LNCaP clone FGC (cell line): ENCODE results near the gene SLC7A5.

Experiments used
- DNase-seq: peaks from one replicate; pipeline ENCODE4 v3.0.0-alpha.2; 2011; ENCODE audit warnings: low read depth
- H3K4me3 ChIP-seq: 2 replicates; pipeline ENCODE4 v1.5.1; 2011; ENCODE audit warnings: mild to moderate bottlenecking, low read depth, low read length, control low read depth
- TF ChIP-seq, protein P1 (sequence below): IDR thresholded peaks from 2 replicates; pipeline ENCODE4 v1.5.1; 2012; ENCODE audit warnings: mild to moderate bottlenecking; ENCODE audit not compliant: control insufficient read depth, insufficient read depth; ENCODE audit errors: extremely low read depth

Gene SLC7A5

DNA sequence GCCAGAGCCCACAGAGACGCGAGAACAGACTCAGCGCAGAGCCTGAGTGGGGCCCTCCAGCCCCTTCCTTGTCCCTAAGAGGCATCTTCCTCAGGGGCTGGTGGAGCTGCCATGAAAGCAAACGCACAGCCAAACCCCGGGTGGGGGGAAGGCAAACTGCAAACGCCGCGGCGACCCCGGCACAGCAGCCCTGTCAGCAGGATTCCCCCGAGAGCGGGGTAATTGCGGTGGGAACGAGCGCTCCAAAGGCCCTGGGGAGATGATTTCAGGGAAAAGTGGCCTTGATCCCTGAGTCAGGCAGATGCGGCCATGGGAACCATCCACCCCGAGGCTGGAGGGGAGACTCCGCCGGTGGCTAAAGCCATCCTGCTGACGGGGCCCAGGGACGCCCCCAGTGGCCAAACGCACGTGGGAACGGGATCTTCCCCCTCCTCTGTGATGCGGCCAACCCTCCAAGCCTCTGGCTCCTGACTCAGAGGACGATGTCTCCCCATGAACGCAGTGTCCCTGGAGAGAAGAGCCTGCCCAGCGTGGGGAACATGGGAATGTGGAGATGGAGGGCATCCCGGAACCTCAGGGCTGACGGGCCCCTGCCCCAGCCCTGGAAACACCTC is 25.1 kb downstream of the SLC7A5 start:
- H3K4me3 ChIP-seq = no peak overlapping the region
- TF ChIP-seq, protein P1, sequence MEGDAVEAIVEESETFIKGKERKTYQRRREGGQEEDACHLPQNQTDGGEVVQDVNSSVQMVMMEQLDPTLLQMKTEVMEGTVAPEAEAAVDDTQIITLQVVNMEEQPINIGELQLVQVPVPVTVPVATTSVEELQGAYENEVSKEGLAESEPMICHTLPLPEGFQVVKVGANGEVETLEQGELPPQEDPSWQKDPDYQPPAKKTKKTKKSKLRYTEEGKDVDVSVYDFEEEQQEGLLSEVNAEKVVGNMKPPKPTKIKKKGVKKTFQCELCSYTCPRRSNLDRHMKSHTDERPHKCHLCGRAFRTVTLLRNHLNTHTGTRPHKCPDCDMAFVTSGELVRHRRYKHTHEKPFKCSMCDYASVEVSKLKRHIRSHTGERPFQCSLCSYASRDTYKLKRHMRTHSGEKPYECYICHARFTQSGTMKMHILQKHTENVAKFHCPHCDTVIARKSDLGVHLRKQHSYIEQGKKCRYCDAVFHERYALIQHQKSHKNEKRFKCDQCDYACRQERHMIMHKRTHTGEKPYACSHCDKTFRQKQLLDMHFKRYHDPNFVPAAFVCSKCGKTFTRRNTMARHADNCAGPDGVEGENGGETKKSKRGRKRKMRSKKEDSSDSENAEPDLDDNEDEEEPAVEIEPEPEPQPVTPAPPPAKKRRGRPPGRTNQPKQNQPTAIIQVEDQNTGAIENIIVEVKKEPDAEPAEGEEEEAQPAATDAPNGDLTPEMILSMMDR = no peak
- no peak for DNase-seq

DNA sequence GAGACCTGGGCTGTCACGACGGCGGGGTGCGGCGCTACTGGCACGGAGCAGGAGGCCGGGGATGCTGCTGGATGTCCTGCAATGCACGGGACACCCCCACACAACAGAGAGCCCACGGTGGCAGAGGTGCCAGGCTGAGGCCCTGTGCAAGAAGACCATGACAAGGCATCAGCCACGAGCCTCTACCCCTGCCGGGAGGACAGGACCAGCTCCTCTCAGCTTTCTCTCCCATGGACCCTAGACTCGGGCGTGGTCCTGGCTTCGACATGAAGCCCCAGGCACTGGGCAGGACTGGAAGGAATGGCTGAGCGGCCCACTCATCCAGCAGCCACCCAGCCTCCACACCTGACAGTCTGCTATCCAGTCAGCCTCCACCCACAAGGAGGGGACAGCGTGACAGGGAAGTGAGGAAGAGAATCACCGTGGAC is 25.6 kb downstream of the SLC7A5 start:
- no peak overlapping the region for H3K4me3 ChIP-seq
- TF ChIP-seq, protein P1 = no peak
- DNase-seq = no peak

DNA sequence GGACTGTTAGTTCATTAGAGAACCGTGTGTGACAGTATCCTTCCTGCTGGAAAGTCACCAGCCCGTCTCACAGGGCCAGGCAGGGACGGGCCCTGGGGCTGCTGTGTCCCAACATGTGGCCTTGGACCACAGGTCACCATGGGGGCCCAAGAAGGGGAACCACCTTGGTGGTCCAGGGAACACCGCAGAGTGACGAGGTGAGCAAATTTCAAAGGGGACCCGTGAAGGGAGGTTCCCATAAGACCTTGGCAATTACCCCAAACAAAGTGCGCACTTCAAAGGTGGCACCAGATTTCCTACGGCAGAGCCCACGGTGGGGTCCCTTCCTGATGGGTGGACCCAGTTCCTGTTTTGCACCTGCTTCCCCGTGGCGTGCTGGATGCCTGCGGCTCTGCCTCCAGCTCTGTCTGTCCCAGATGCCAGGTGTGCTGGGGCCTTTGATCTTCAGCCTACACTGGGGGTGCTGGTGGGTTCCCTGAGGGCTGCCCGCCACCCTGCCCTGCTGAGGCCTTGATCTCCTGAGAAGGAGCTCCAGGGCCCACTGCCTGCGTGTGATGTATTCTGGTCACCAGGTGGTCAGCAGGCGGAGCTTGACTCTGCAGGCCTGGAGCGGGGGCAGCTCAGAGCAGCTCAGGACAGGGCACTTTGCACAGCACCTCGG is 27.0 kb downstream of the SLC7A5 start:
- no peak overlapping the region for H3K4me3 ChIP-seq
- TF ChIP-seq, protein P1 = no peak
- DNase-seq = no peak

DNA sequence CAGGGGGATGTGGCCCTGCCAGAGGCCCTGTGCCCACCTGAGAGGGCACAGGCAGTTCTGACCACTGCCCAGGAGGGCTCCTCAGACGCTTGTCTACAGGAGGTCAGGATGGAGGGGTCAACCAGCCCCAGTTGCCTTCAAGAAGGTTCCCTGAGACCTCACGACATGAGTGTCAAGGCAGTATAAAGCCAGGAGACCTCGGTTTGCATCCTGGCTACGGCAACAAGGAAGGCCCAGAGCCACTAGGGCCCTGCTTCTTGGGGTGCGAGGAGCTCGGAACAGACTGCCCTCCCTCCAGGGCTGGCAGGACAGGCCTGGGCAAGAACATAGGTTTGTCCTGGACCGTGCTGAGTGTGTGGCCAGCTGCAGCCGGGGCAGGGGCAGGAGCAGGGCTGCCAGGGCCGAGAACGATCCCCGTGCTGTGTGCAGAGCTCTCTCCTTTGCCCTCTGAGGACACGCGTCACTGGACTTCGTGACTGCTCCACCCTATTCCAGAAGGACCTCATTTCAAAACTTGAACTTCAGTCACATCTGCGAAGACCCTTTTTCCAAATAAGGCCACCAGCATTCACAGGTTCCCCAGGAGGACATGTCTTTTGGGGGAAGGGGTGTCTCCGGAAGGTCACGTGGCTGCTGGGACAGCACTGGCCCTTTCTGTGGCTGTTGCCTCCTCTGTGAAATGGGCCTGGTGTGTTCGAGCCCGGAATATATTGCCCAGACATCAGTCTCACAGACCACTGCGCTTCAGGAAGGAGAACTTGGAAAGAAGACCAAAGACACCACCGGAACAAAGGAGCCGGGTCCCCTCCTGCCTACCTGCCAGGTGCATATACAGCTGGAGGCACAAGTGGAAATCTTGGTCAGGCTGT is 27.7 kb downstream of the SLC7A5 start:
- TF ChIP-seq, protein P1 = no peak

DNA sequence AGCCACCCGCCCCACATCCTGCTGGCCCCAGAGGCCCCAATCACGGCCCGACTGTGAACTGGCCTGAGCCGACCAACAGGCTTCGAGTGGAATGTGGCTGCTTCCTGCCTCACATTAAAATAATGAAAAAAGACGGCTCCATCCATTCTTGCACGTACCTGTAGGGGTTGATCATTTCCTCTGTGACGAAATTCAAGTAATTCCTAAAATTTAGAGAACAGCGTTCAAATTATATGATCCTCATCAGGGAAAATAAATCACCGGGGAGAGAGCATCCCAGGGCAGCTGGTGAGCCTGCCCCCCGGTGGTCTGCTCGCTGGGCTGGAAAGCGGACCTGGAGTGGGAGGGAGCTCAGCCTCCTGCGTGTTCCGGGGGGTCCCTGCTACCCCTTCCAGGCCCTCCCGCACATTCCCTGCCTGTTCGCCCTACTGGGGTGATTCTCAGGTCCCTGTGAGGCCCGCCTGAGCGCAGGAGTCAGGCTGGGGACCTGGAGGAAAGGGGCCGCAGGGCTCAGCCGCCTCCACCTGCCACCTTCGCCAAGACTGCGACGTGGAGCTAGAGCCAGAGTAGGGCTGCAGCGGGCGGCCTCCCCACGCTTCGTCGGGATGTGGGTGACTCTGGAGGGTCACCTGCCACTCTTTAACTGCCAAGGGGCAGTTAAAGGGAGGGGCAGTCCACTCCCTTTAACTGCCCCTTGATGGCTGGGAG is 28.9 kb downstream of the SLC7A5 start:
- TF ChIP-seq, protein P1 = no peak
- no peak overlapping the region for H3K4me3 ChIP-seq
- no peak for DNase-seq

More for the DNA sequence above, 27.7 kb downstream of the SLC7A5 start:
- H3K4me3 ChIP-seq = no peak overlapping the region
- DNase-seq = no peak

DNA sequence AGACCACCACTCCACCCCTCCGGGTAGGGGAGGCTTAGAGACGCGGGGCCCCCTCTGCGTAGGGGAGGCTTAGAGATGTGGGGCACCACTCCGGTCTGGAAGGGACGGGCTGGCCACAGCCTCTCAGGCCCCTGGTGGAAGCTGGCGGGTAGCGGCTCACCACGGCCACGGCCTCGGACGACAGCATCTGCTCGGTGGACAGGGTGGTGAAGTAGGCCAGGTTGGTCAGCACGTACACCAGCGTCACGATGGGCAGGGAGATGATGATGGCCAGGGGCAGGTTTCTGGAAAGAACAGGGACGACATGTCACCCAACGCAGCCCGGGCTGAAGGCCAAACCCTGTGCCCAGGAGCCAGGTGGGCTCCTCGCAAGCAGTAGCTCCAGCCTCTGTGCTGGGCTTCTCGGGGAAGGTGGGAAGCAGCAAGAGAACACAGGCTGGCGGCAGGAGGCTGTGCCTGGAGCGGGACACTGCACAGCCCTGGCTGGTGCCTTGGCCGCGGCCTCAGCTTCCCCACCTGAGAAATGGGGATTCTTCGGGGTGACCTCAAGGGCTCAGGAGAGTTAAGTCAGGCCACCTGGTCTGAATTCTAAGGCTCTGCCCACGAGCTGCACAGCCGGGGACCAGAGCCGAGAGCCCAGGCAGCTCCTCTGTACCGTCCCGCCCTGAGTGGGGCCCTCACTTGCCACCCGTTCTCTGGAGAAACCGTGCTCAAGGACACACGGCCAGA is 29.6 kb downstream of the SLC7A5 start:
- H3K4me3 ChIP-seq = no peak overlapping the region
- TF ChIP-seq, protein P1 = no peak
- no peak for DNase-seq
